AG09309 (cell line): ENCODE measurements around the gene PRC1.
"Not testable (repeated sequence)": the region's sequence is repeated elsewhere in the genome, so short reads cannot be mapped to it uniquely, and the experiment has no call there.

Experiments used
- DNase-seq: peaks from one replicate; pipeline ENCODE4 v3.0.0-alpha.2; 2010; ENCODE audit warnings: low read depth
- H3K4me3 ChIP-seq: 2 replicates; pipeline ENCODE4 v1.5.1; 2011; ENCODE audit warnings: mild to moderate bottlenecking, low read depth, low read length, moderate library complexity; ENCODE audit not compliant: control insufficient read depth
- TF ChIP-seq, protein P1 (sequence below): IDR thresholded peaks from 2 replicates; pipeline ENCODE4 v1.5.1; 2011; ENCODE audit warnings: mild to moderate bottlenecking, low read depth, low read length, inconsistent platforms; ENCODE audit not compliant: insufficient read depth, control insufficient read depth; ENCODE audit errors: missing control alignments

The PRC1 gene

DNA sequence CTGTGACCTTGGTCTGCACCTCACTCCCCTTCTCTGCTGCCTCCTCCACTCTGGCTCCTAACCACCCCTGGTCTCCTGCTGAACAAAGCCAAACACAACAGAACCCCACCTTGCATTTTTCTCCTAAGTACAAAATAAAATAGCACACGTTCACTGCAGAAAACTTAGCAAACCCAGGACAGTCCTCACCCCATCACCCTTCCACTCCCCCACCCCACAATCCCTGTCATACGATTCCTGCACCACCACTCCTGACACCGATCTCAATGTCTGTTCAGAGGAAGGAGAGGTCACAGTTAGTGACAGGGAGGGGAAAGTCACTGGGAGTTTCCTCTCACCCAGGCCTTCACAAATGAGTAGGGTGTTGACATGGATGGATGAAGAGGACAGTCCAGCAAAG lies 23.8 kb upstream of the PRC1 start:
- no peak for DNase-seq
- H3K4me3 ChIP-seq: no peak overlapping the region
- TF ChIP-seq, protein P1, sequence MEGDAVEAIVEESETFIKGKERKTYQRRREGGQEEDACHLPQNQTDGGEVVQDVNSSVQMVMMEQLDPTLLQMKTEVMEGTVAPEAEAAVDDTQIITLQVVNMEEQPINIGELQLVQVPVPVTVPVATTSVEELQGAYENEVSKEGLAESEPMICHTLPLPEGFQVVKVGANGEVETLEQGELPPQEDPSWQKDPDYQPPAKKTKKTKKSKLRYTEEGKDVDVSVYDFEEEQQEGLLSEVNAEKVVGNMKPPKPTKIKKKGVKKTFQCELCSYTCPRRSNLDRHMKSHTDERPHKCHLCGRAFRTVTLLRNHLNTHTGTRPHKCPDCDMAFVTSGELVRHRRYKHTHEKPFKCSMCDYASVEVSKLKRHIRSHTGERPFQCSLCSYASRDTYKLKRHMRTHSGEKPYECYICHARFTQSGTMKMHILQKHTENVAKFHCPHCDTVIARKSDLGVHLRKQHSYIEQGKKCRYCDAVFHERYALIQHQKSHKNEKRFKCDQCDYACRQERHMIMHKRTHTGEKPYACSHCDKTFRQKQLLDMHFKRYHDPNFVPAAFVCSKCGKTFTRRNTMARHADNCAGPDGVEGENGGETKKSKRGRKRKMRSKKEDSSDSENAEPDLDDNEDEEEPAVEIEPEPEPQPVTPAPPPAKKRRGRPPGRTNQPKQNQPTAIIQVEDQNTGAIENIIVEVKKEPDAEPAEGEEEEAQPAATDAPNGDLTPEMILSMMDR: no peak

DNA sequence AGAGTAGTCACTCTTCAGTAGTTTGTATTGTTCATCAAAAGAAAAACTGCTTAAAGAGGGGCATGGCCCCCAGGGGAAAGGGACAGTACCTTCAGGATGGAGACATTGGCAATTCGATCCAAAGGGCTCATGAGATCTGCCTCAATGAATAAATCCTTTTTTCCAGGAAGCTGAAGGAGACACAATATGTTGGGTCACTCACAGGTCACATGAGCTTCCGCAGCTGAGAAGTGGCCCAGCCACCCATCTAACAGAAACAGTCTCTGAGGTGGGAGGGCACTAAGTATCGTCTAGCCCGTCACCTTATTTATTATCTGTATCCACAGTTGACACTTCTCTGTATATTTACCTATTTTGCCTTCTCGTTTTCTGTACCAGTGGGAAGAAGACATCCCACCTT lies 23.4 kb upstream of the PRC1 start:
- no peak for DNase-seq
- H3K4me3 ChIP-seq: no peak overlapping the region
- TF ChIP-seq, protein P1: no peak

DNA sequence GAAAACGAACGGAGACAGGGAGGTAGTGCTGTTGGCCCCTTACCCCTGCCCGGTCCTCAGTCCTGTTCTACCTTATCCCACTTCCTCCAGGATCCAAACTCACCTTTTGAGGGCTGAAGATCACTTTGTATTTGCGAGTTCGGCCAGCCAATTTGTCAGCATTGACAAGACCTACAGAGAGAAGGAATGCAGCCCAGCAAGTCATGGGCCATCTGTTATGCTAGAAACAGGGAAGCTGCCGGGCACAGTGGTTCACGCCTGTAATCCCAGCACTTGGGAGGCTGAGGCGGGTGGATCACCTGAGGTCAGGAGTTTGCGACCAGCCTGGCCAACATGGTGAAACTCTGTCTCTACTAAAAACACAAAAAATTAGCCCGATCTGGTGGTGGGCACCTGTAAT lies 19.4 kb upstream of the PRC1 start:
- not testable (repeated sequence) for DNase-seq, H3K4me3 ChIP-seq

DNA sequence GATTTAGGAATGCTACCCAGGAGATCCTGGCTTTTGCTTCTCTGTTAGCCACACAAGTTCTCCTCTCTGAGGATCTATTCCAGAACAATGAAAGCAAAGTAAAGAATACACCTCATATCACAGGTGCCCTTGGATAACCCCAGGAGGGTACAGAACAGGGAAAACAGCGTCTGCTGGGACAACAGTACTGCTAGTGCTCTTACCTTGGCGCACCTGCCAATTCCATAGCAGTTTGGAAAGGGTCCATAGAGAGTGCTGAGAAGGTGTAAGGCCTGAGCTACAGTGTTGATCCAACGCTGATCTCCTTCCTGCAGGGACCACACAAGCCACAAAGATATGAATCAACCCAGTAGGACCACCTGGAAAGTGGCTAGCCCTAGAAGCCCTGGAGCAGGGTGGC lies 12.9 kb upstream of the PRC1 start:
- TF ChIP-seq, protein P1: no peak
- no peak for DNase-seq
- H3K4me3 ChIP-seq: no peak overlapping the region

DNA sequence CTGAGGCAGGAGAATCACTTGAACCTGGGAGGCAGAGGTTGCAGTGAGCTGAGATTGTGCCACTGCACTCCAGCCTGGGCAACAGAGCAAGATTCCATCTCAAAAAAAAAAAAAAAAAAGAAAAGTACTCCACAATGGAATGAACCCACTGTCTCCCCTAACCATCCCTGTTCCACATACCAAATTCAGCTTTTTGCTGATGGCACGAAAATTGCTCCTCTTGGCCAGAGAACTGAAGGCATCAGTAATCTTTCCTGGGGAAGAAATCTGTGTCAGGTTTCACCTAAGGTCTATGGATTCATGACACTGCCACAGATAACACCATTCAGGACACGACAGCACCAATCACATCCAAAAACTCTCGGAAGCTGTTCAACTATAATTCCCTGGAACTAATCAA lies 6.9 kb upstream of the PRC1 start:
- TF ChIP-seq, protein P1: no peak
- H3K4me3 ChIP-seq: no peak overlapping the region
- DNase-seq: no peak

DNA sequence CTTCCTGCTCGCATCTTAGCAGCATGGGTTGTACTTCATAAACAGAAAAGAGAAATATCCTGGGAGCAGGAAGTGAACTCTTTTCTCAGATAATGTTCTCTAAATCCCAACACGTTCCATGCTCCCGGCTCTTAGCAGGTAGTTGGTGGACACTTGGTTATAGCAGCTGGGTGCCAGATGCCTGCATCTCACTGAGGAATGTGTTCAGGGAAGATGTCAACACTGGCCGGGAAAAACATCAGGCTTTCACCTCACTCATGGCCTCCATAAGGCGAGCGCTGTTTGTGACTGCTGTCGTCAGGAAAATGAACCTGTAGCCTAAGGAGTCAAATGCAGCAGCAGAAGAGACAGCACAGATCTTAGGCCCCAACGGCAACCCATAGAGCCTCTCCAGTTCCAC lies 4.4 kb upstream of the PRC1 start:
- DNase-seq: no peak
- no peak overlapping the region for H3K4me3 ChIP-seq
- TF ChIP-seq, protein P1: no peak

DNA sequence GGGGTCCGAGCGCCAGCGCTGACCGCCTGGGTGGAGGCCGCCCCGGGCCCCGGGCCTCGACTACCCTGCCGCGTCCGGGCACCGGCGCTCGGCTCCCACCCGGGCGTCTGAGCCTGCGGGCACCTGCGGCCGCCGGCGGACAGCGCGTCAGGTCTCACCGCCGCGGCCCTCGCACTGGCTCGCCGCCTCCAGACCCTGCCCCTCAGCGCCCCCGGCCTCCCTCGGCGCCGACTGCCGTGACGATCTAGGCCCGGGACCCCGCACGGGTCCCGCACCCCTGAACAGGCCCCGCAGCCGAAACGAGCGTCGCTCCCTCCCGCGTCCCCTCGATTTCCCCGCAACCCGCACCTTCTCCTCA lies 297 bp downstream of the PRC1 start:
- TF ChIP-seq, protein P1: no peak
- DNase-seq: no peak
- H3K4me3 ChIP-seq: peak overlapping the region; percentile 94
